ENCODE measurements around the gene MYL4. TPM values are rescaled to one million over a fixed set of nuclear protein-coding genes. Genes with fewer than 3 reads are reported as not detected.
"Not testable (repeated sequence)": the region's sequence is repeated elsewhere in the genome, so short reads cannot be mapped to it uniquely, and the experiment has no call there.

MYL4 gene
- polyA plus RNA-seq, 1 donor, result 1.9 TPM

- no peak for DNase-seq
These were observed 16.6 kb upstream of the MYL4 start for GRCh38 chr17:47192554-47192953.

GRCh38 chr17:47193931-47194511 is 15.1 kb upstream of the MYL4 start:
- no peak for DNase-seq

GRCh38 chr17:47197821-47198220 is 11.3 kb upstream of the MYL4 start:
- DNase-seq, result no peak

- DNase-seq, result no peak
These were observed 9.4 kb upstream of the MYL4 start for GRCh38 chr17:47199627-47200324.

GRCh38 chr17:47200325-47200664 is 8.9 kb upstream of the MYL4 start:
- no peak for DNase-seq

- DNase-seq, result no peak
These were observed 8.0 kb upstream of the MYL4 start for GRCh38 chr17:47201166-47201565.

- no peak for DNase-seq
These were observed 5.0 kb upstream of the MYL4 start for GRCh38 chr17:47203984-47204721.

- no peak for DNase-seq
These were observed 4.3 kb upstream of the MYL4 start for GRCh38 chr17:47204722-47205418.

- no peak for DNase-seq
These were observed 3.7 kb upstream of the MYL4 start for GRCh38 chr17:47205419-47205963.

- DNase-seq, result no peak
These were observed 1.7 kb upstream of the MYL4 start for GRCh38 chr17:47207143-47208067.

GRCh38 chr17:47209499-47209898 is 351 bp downstream of the MYL4 start:
- no peak for DNase-seq

- DNase-seq, result no peak
These were observed 957 bp downstream of the MYL4 start for GRCh38 chr17:47210105-47210504.

- DNase-seq, result no peak
These were observed 1.6 kb downstream of the MYL4 start for GRCh38 chr17:47210779-47211178.

GRCh38 chr17:47212458-47212857 is 3.3 kb downstream of the MYL4 start:
- no peak for DNase-seq

GRCh38 chr17:47213540-47213939 is 4.4 kb downstream of the MYL4 start:
- DNase-seq, result no peak

GRCh38 chr17:47214931-47215330 is 5.8 kb downstream of the MYL4 start:
- DNase-seq, result no peak

- DNase-seq, result not testable (repeated sequence)
These were observed 7.7 kb downstream of the MYL4 start for GRCh38 chr17:47216821-47217220.

- not testable (repeated sequence) for DNase-seq
These were observed 8.1 kb downstream of the MYL4 start for GRCh38 chr17:47217279-47217678.

- DNase-seq, result no peak
These were observed 9.8 kb downstream of the MYL4 start for GRCh38 chr17:47218896-47219430.

- DNase-seq, result no peak
These were observed 10.7 kb downstream of the MYL4 start for GRCh38 chr17:47219621-47220475.
